GM12878 (cell line): Measurements from ENCODE around the gene GBGT1. TPM values are rescaled to one million over a fixed set of nuclear protein-coding genes. Genes with fewer than 3 reads are reported as not detected.
A peak's percentile ranks its signal among the peaks of the same experiment; 100 is the strongest.

Experiments used
- ATAC-seq: fragments of 200-7000 bp; cut with Tn5 transposase; 3 replicates; pipeline ENCODE4 v1.9.1; 2020; ENCODE audit warnings: mild to moderate bottlenecking, moderate library complexity
- BruUV-seq: library from RNA; stranded (reverse); fragments of 400-500 nt; replicated peaks from 2 replicates; lab custom pipeline; 2021; lab: Mats Ljungman, UMichigan
- CTCF ChIA-PET: fragments of 300-600 bp; sonication (Branson Sonifier 250); formaldehyde crosslinking; extraction: SDS; loops from one replicate; lab custom pipeline; 2021; ENCODE audit warnings: inconsistent platforms; lab: Yijun Ruan, JAX
- POLR2A ChIA-PET: fragments of 350-600 bp; formaldehyde crosslinking; extraction: SDS; loops from one replicate; lab custom pipeline; 2021; ENCODE audit warnings: inconsistent platforms; lab: Charles Lee
- RAD21 ChIA-PET: fragments of 300-600 bp; sonication (Branson Sonifier 250); formaldehyde crosslinking; loops from one replicate; lab custom pipeline; 2023; ENCODE audit warnings: antibody characterized with exemption; ENCODE audit not compliant: unreplicated experiment; lab: Charles Lee
- SMC1A ChIA-PET: fragments of 300-600 bp; sonication (Branson Sonifier 250); formaldehyde crosslinking; loops from one replicate; lab custom pipeline; 2023; ENCODE audit not compliant: unreplicated experiment, uncharacterized antibody; lab: Charles Lee
- DNase-seq: peaks from one replicate; pipeline ENCODE4 v3.0.0-alpha.2; 2011; ENCODE audit warnings: low read depth, low spot score
- FAIRE-seq: peaks from 3 replicates; lab custom pipeline; 2011; peaks lifted over from hg19 to GRCh38; lab: Jason Lieb, UNC
- H2AFZ ChIP-seq: 2 replicates; pipeline ENCODE4 v1.6.0; 2011; ENCODE audit warnings: low read depth, low read length, control low read depth; ENCODE audit not compliant: control insufficient read depth
- H3K27ac ChIP-seq: 2 replicates; pipeline ENCODE4 v1.5.1; 2011; ENCODE audit warnings: control low read depth; ENCODE audit not compliant: control insufficient read depth, insufficient read depth
- H3K27me3 ChIP-seq, 2 experiments: replicated peaks in 1 of 2; 2 replicates each; pipeline versions ENCODE4 v1.6.0 to v1.6.1; 2011; ENCODE audit warnings: low read length in 1 of 2; ENCODE audit not compliant: control insufficient read depth in 2 of 2, insufficient read depth in 2 of 2
- H3K36me3 ChIP-seq, 2 experiments: 2 replicates each; pipeline ENCODE4 v1.5.1; 2011; ENCODE audit warnings: low read length in 1 of 2; ENCODE audit not compliant: control insufficient read depth in 2 of 2, insufficient read depth in 2 of 2
- H3K4me1 ChIP-seq: 2 replicates; pipeline ENCODE4 v1.6.1; 2011; ENCODE audit warnings: mild to moderate bottlenecking, low read length, moderate library complexity, mixed read lengths; ENCODE audit not compliant: control insufficient read depth, insufficient read depth
- H3K4me2 ChIP-seq: 2 replicates; pipeline ENCODE4 v1.6.0; 2011; ENCODE audit warnings: control low read depth; ENCODE audit not compliant: control insufficient read depth, insufficient read depth
- H3K4me3 ChIP-seq: fragments of 200-600 bp; sonication (generic); 2 replicates; pipeline ENCODE4 v1.5.1; 2016
- H3K79me2 ChIP-seq: 2 replicates; pipeline ENCODE4 v1.6.0; 2011; ENCODE audit warnings: low read length; ENCODE audit not compliant: control insufficient read depth, insufficient read depth
- H3K9ac ChIP-seq: 2 replicates; pipeline ENCODE4 v1.8.0; 2011; ENCODE audit warnings: low read length, control low read depth, mixed read lengths; ENCODE audit not compliant: control insufficient read depth, insufficient read depth
- H3K9me3 ChIP-seq: replicated peaks from 3 replicates; pipeline ENCODE4 v1.5.1; 2011; ENCODE audit warnings: mild to moderate bottlenecking, low read length; ENCODE audit not compliant: control insufficient read depth, insufficient read depth
- H4K20me1 ChIP-seq: 2 replicates; pipeline ENCODE4 v1.6.0; 2011; ENCODE audit not compliant: control insufficient read depth, insufficient read depth
- EP300 ChIP-seq, 2 experiments: fragments of 150-350 bp in 1 of 2; IDR thresholded peaks; 2 replicates each; pipeline ENCODE4 v1.6.1; 2011 to 2012; ENCODE audit warnings: low read depth in 2 of 2, low read length in 2 of 2, borderline replicate concordance in 1 of 2, improper control_type of control experiment in 1 of 2, inconsistent platforms in 1 of 2; ENCODE audit not compliant: control insufficient read depth in 1 of 2
- NBN ChIP-seq: fragments of 450-650 bp; IDR thresholded peaks from 2 replicates; pipeline ENCODE4 v1.6.1; 2016
- WGBS: methylation state at CpG from one replicate; pipeline ENCODE4 v1.1.6; 2016; ENCODE audit warnings: low lambda C conversion rate; ENCODE audit not compliant: insufficient replicate concordance, insufficient coverage; ENCODE audit errors: missing lambda C conversion rate; 5-methylcytosine and 5-hydroxymethylcytosine counted together
- in situ Hi-C: fragments of 300-500 bp; cut with MboI; formaldehyde crosslinking; loops from 9 replicates; pipeline ENCODE4 v1.14.3; 2018; ENCODE audit warnings: mixed read lengths
- intact Hi-C: fragments of 100-400 bp; cut with micrococcal nuclease; formaldehyde crosslinking; loops from one replicate; pipeline ENCODE4 v1.14.2; 2022; ENCODE audit not compliant: unreplicated experiment
- polyA plus RNA-seq, 11 experiments: library from polyadenylated mRNA; depleted of rRNA in 4 of 11; unstranded in 6 of 11; stranded (reverse) in 5 of 11; fragments of >200 nt; fragmentation: Nextera tagmentation in 4 of 11; fragmentation: Illumina TruSeq in 1 of 11; extraction: Ambion mirVana in 4 of 11; extraction: Trizol in 1 of 11; gene quantifications; 1 replicate in 1 of 11; 2 replicates in 10 of 11; pipeline versions ENCODE4 v1.2.1 to v1.2.3, GENCODE V29; 2011 to 2016; ENCODE audit warnings: inconsistent platforms in 2 of 11, missing spikeins in 2 of 11, low read depth in 1 of 11
- total RNA-seq, 4 experiments: library from RNA; depleted of rRNA in 3 of 4; stranded (reverse); fragments of >200 nt in 3 of 4; fragmentation: Illumina TruSeq in 1 of 4; extraction: Trizol in 1 of 4; gene quantifications; 2 replicates each; pipeline versions ENCODE4 v1.2.1 to v1.2.3, GENCODE V29; 2013 to 2021

GBGT1 gene
- total and polyA plus RNA-seq, 10 of the 15 experiments (the other 5 are each of a cell fraction or from before 2014, with no cell fraction given) = 0.08 to 1.9 (median 0.49) TPM

GRCh38 chr9:133143639-133144141 is 20.0 kb downstream of the GBGT1 start:
- peak overlapping the region; percentile 60; the same call in 1 of the 2 replicates for H3K4me3 ChIP-seq
- in situ Hi-C loops (loop anchor here (25.0 kb wide), 1 partner anchor 1881 kb away; no protein-coding TSS in a partner anchor), intact Hi-C loops (loop anchor here (1.0 to 2.0 kb wide), 3 partner anchors 17 to 40 kb away; no protein-coding TSS in a partner anchor)
- H3K79me2 ChIP-seq = peaks cover 82% of the 10 kb centered on the region
- peak overlapping the region; percentile 13; the same call in 1 of the 2 replicates for H3K27ac ChIP-seq
- ATAC-seq (no peak), DNase-seq (no peak), FAIRE-seq (no peak)
- H2AFZ ChIP-seq = no peak overlapping the region
- H3K9ac ChIP-seq = peak overlapping the region; percentile 55
- H3K4me2 ChIP-seq = peak overlapping the region; percentile 82
- H3K36me3 ChIP-seq = no peaks in the 10 kb centered on the region; a peak in 1 of 4 replicates
- TF ChIP-seq NBN = no peak
- TF ChIP-seq EP300 (IDR thresholded peaks at IDR 0.05; ENCODE audit: borderline replicate concordance in 1 of 2, control insufficient read depth in 1 of 2, low read depth in 2 of 2, low read length in 2 of 2) = 0 out of 4 replicates have a peak, but pooled peaks of 1 of the 2 experiments have one; percentile 6
- SMC1A ChIA-PET = interaction anchor here (0.6 to 6.0 kb wide), 21 partner anchors 11 to 278 kb away, joined by 3 to 48 read pairs (median 6); no protein-coding TSS in a partner anchor
- CTCF ChIA-PET = interaction anchor here (0.7 to 8.7 kb wide), 29 partner anchors 8 to 228 kb away, joined by 3 to 401 read pairs (median 5); partner anchors contain the start of genes GFI1B, GTF3C5 and RALGDS
- no peaks in the 10 kb centered on the region for H4K20me1 ChIP-seq
- H3K4me1 ChIP-seq = peaks cover 48% of the 10 kb centered on the region
- RAD21 ChIA-PET = interaction anchor here (0.6 to 8.2 kb wide), 23 partner anchors 10 to 999 kb away, joined by 3 to 219 read pairs (median 5); partner anchors contain the start of genes GFI1B, GTF3C5, RALGDS and SLC2A6
- POLR2A ChIA-PET = interaction anchor here (0.6 to 4.9 kb wide), 11 partner anchors 8 to 161 kb away, joined by 3 to 66 read pairs (median 6); no protein-coding TSS in a partner anchor
- WGBS = 73% methylated on average over 13 of the region's 13 CpGs
- H3K9me3 ChIP-seq = no peaks in the 10 kb centered on the region
- no peaks in the 10 kb centered on the region for H3K27me3 ChIP-seq
- BruUV-seq = no TSS peak
